Caco-2 (cell line): ENCODE measurements around the gene NCOA4. TPM values are rescaled to one million over a fixed set of nuclear protein-coding genes. Genes with fewer than 3 reads are reported as not detected.

Source experiments
- total RNA-seq: library from RNA; stranded (reverse); gene quantifications from 2 replicates; pipeline ENCODE4 v1.2.3, GENCODE V29; 2022

Gene NCOA4
- total RNA-seq, 1 experiment from 2014 or later: 139 TPM

Other genes starting within 250 kb of the NCOA4 start
- gene AGAP4, start 183.1 kb downstream of the NCOA4 start, total RNA-seq: 44.5 and 45.2 TPM in 2 replicates
- gene TIMM23, start 58.1 kb downstream of the NCOA4 start, total RNA-seq: 141 and 142 TPM in 2 replicates
- 0.84 and 4.0 TPM in 2 replicates for gene MSMB, start 15.6 kb upstream of the NCOA4 start, total RNA-seq